CD14-positive monocyte (primary cell): ENCODE measurements around the gene NFATC1. TPM values are rescaled to one million over a fixed set of nuclear protein-coding genes. Genes with fewer than 3 reads are reported as not detected.

Experiments
- DNase-seq, 3 donors: peaks; one replicate each; pipeline ENCODE4 v3.0.0-alpha.2; 2011 to 2022
- H2AFZ ChIP-seq: 2 replicates; pipeline ENCODE4 v1.6.0; 2012; ENCODE audit warnings: mild to moderate bottlenecking, low read depth, low read length, inconsistent platforms; ENCODE audit not compliant: insufficient read depth, poor library complexity, severe bottlenecking
- H3K27ac ChIP-seq, 2 donors: 1 replicate in 1 of 2; 2 replicates in 1 of 2; pipeline ENCODE4 v1.5.1; 2012 to 2013; ENCODE audit warnings: low read length in 2 of 2, control low read depth in 1 of 2, inconsistent platforms in 1 of 2, low read depth in 1 of 2, mild to moderate bottlenecking in 1 of 2
- H3K27me3 ChIP-seq, 2 donors: one replicate each; pipeline versions ENCODE4 v1.6.0 to v1.6.1; 2011 to 2013; ENCODE audit warnings: low read length in 2 of 2; ENCODE audit not compliant: control insufficient read depth in 2 of 2, insufficient read depth in 2 of 2
- H3K36me3 ChIP-seq, 2 donors: replicated peaks in 1 of 2; 1 replicate in 1 of 2; 2 replicates in 1 of 2; pipeline versions ENCODE4 v1.5.1 to v1.6.1; 2012 to 2013; ENCODE audit warnings: low read length in 2 of 2, control low read depth in 1 of 2, inconsistent platforms in 1 of 2, mild to moderate bottlenecking in 1 of 2; ENCODE audit not compliant: insufficient read depth in 2 of 2, control insufficient read depth in 1 of 2
- H3K4me1 ChIP-seq, 2 donors: 1 replicate in 1 of 2; 2 replicates in 1 of 2; pipeline versions ENCODE4 v1.5.1 to v1.6.1; 2012 to 2013; ENCODE audit warnings: low read length in 2 of 2, control low read depth in 1 of 2, inconsistent platforms in 1 of 2, mild to moderate bottlenecking in 1 of 2, moderate library complexity in 1 of 2; ENCODE audit not compliant: insufficient read depth in 2 of 2, control insufficient read depth in 1 of 2
- H3K4me2 ChIP-seq: replicated peaks from 2 replicates; pipeline ENCODE3; 2012; ENCODE audit warnings: low read length, moderate library complexity, mild to moderate bottlenecking; ENCODE audit not compliant: poor library complexity, severe bottlenecking; ENCODE audit errors: extremely low read depth
- H3K4me3 ChIP-seq, 3 experiments: fragments of 200-600 bp in 1 of 3; sonication (generic) in 1 of 3; replicated peaks in 1 of 3; 1 replicate in 2 of 3; 2 replicates in 1 of 3; pipeline ENCODE4 v1.5.1; 2011 to 2013; ENCODE audit warnings: low read length in 3 of 3, mild to moderate bottlenecking in 3 of 3, control low read depth in 2 of 3, low read depth in 2 of 3, inconsistent platforms in 1 of 3, moderate library complexity in 1 of 3
- H3K79me2 ChIP-seq: 2 replicates; pipeline ENCODE4 v1.6.0; 2012; ENCODE audit warnings: mild to moderate bottlenecking, control low read depth, inconsistent platforms, low read length, moderate library complexity; ENCODE audit not compliant: insufficient read depth
- H3K9ac ChIP-seq: 2 replicates; pipeline ENCODE4 v1.6.0; 2017; ENCODE audit warnings: low read length, mild to moderate bottlenecking; ENCODE audit not compliant: insufficient read depth, poor library complexity, severe bottlenecking
- H3K9me3 ChIP-seq, 2 donors: replicated peaks in 1 of 2; 1 replicate in 1 of 2; 2 replicates in 1 of 2; pipeline versions ENCODE4 v1.5.1 to v1.6.1; 2012 to 2013; ENCODE audit warnings: low read length in 2 of 2, control low read depth in 1 of 2; ENCODE audit not compliant: control insufficient read depth in 1 of 2, insufficient read depth in 1 of 2
- H4K20me1 ChIP-seq: 2 replicates; pipeline ENCODE4 v1.6.0; 2012; ENCODE audit warnings: mild to moderate bottlenecking, low read length, control low read depth, moderate library complexity; ENCODE audit not compliant: insufficient read depth
- H3K27ac Mint-ChIP-seq, 7 donors: one replicate each; pipeline ENCODE4 v1.8.0; 2020; ENCODE audit warnings: mild to moderate bottlenecking in 7 of 7, mixed read lengths in 7 of 7, moderate library complexity in 6 of 7, inconsistent platforms in 2 of 7
- H3K27me3 Mint-ChIP-seq, 3 donors: one replicate each; pipeline ENCODE4 v1.8.0; 2021 to 2022; ENCODE audit warnings: low read depth in 3 of 3, mild to moderate bottlenecking in 3 of 3, mixed read lengths in 3 of 3, moderate library complexity in 3 of 3, inconsistent platforms in 1 of 3
- H3K36me3 Mint-ChIP-seq, 2 donors: one replicate each; pipeline ENCODE4 v1.8.0; 2020; ENCODE audit warnings: mixed read lengths in 2 of 2, inconsistent platforms in 1 of 2, mild to moderate bottlenecking in 1 of 2
- H3K4me1 Mint-ChIP-seq: one replicate; pipeline ENCODE4 v1.8.0; 2020; ENCODE audit warnings: mild to moderate bottlenecking, mixed read lengths
- H3K4me3 Mint-ChIP-seq, 2 donors: one replicate each; pipeline ENCODE4 v1.8.0; 2020; ENCODE audit warnings: mild to moderate bottlenecking in 2 of 2, mixed read lengths in 2 of 2, moderate library complexity in 1 of 2
- H3K9me3 Mint-ChIP-seq, 7 donors: one replicate each; pipeline ENCODE4 v1.8.0; 2020 to 2022; ENCODE audit warnings: mixed read lengths in 7 of 7, mild to moderate bottlenecking in 6 of 7, moderate library complexity in 6 of 7, inconsistent platforms in 2 of 7
- CTCF ChIP-seq: fragments of 200-600 bp; IDR thresholded peaks from one replicate; pipeline ENCODE4 v1.8.0; 2022; ENCODE audit warnings: antibody characterized with exemption, mild to moderate bottlenecking
- WGBS: methylation state at CpG from one replicate; pipeline ENCODE4 v1.1.5; 2013; ENCODE audit warnings: missing lambda C conversion rate; ENCODE audit not compliant: insufficient coverage; 5-methylcytosine and 5-hydroxymethylcytosine counted together
- intact Hi-C, 2 donors: fragments of 100-400 bp; cut with micrococcal nuclease; formaldehyde crosslinking; loops; one replicate each; pipeline versions ENCODE4 v1.15.0 to v1.15.1; 2023
- polyA plus RNA-seq, 3 donors: library from polyadenylated mRNA; depleted of rRNA in 1 of 3; unstranded in 2 of 3; stranded (reverse) in 1 of 3; fragments of 300-500 nt in 2 of 3; fragments of >200 nt in 1 of 3; fragmentation: Illumina TruSeq in 2 of 3; gene quantifications; 1 replicate in 2 of 3; 2 replicates in 1 of 3; pipeline ENCODE4 v1.2.3, GENCODE V29; 2012 to 2021

NFATC1 gene
- polyA plus RNA-seq, 3 donors, result 7.8 to 10.7 (median 8.3) TPM

GRCh38 chr18:79386547-79386946 lies 9.2 kb upstream of the NFATC1 start:
- H3K4me1 ChIP-seq, result no peaks in the 10 kb centered on the region
- no peak overlapping the region for H3K27ac ChIP-seq
- peaks cover 0 to 5% of the 10 kb centered on the region in 2 donors for H3K9me3 ChIP-seq
- intact Hi-C loops, result loop anchor here in 1 of 2 donors (5.0 kb wide), 1 partner anchor 36 kb away; no protein-coding TSS in a partner anchor
- TF ChIP-seq CTCF, result no peak
- no peak overlapping the region for H3K4me3 ChIP-seq
- H4K20me1 ChIP-seq, result no peaks in the 10 kb centered on the region
- H3K27me3 ChIP-seq, result peaks cover 27 to 38% of the 10 kb centered on the region in 2 donors
- no peak overlapping the region for H3K4me2 ChIP-seq
- H3K9me3 Mint-ChIP-seq, result peaks cover 0 to 6% (median 0%) of the 10 kb centered on the region in 7 donors
- H3K79me2 ChIP-seq, result no peaks in the 10 kb centered on the region
- WGBS, result 86% methylated on average over 12 of the region's 14 CpGs
- H3K9ac ChIP-seq, result no peak overlapping the region
- H3K36me3 ChIP-seq, result no peaks in the 10 kb centered on the region
- peak in 1 of 3 donors; percentile 2 for DNase-seq
- no peaks in the 10 kb centered on the region for H3K4me1 Mint-ChIP-seq
- no peak overlapping the region for H3K27ac Mint-ChIP-seq
- H3K27me3 Mint-ChIP-seq, result peaks cover 36 to 56% (median 45%) of the 10 kb centered on the region in 3 donors
- no peak overlapping the region for H3K4me3 Mint-ChIP-seq
- H3K36me3 Mint-ChIP-seq, result peaks cover 2 to 3% of the 10 kb centered on the region in 2 donors
- no peak overlapping the region for H2AFZ ChIP-seq

- no peak for DNase-seq
- H3K79me2 ChIP-seq, result no peaks in the 10 kb centered on the region
- no peaks in the 10 kb centered on the region for H3K36me3 ChIP-seq
- no peaks in the 10 kb centered on the region for H4K20me1 ChIP-seq
- intact Hi-C loops, result loop anchor here in 1 of 2 donors (5.0 kb wide), 1 partner anchor 35 kb away; no protein-coding TSS in a partner anchor
- peaks cover 0 to 8% of the 10 kb centered on the region in 2 donors for H3K9me3 ChIP-seq
- H3K27ac Mint-ChIP-seq, result no peak overlapping the region
- H3K4me2 ChIP-seq, result no peak overlapping the region
- H3K36me3 Mint-ChIP-seq, result peaks cover 0 to 3% of the 10 kb centered on the region in 2 donors
- TF ChIP-seq CTCF, result no peak
- no peak overlapping the region for H2AFZ ChIP-seq
- peaks cover 33 to 45% of the 10 kb centered on the region in 2 donors for H3K27me3 ChIP-seq
- H3K27ac ChIP-seq, result no peak overlapping the region
- peaks cover 0 to 7% (median 2%) of the 10 kb centered on the region in 7 donors for H3K9me3 Mint-ChIP-seq
- no peak overlapping the region for H3K9ac ChIP-seq
- peak overlapping the region in 1 of 2 donors; percentile 36 for H3K4me3 Mint-ChIP-seq
- no peaks in the 10 kb centered on the region for H3K4me1 ChIP-seq
- H3K4me1 Mint-ChIP-seq, result no peaks in the 10 kb centered on the region
- H3K27me3 Mint-ChIP-seq, result peaks cover 43 to 62% (median 51%) of the 10 kb centered on the region in 3 donors
- WGBS, result 82% methylated on average over 6 of the region's 6 CpGs
- H3K4me3 ChIP-seq, result no peak overlapping the region
Observed at GRCh38 chr18:79387214-79387613, 8.5 kb upstream of the NFATC1 start.
